ENCODE results near the gene RXRA.
A peak's percentile ranks its signal among the peaks of the same experiment; 100 is the strongest.

The RXRA gene

GRCh38 chr9:134369416-134370212, 43.4 kb downstream of the RXRA start:
- DNase-seq = no peak

DNA sequence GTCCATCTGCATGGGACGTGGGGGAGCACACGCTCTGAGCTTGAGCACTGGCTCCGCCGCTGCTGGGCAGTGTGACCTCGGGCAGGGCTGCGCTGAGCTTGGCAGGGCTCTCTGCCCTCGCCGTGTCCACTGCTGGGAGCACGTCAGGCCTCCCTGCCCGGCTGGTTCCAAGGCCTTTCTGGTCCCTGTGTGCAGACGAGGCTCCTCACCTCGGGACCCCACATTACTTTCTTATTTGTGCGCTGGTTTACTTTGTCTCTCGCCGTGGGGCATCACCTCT, 43.9 kb downstream of the RXRA start:
- no peak for DNase-seq

DNA sequence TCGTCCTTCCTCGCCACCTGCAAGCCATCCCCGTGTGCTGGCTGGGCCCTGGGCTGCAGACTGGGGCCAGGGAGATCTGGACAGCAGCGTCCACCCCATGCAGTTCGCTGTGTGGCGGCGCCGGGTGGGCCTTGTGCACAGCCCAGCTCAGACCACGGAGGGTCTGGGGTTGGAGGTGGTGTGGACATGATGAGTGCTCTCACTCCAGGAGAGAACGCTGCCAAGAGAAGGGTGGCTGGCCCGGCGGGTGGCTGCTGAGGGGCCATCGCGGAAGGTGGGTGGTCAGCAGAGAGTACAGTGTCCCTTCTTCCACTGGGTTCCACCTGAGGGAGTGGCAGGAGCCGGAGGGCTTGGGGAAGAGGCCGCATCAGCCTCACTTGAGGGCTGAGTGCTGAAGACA, 44.4 kb downstream of the RXRA start:
- no peak for DNase-seq

GRCh38 chr9:134371731-134372130, 45.5 kb downstream of the RXRA start:
- DNase-seq = peak in 1 of 2 donors; percentile 51

DNA sequence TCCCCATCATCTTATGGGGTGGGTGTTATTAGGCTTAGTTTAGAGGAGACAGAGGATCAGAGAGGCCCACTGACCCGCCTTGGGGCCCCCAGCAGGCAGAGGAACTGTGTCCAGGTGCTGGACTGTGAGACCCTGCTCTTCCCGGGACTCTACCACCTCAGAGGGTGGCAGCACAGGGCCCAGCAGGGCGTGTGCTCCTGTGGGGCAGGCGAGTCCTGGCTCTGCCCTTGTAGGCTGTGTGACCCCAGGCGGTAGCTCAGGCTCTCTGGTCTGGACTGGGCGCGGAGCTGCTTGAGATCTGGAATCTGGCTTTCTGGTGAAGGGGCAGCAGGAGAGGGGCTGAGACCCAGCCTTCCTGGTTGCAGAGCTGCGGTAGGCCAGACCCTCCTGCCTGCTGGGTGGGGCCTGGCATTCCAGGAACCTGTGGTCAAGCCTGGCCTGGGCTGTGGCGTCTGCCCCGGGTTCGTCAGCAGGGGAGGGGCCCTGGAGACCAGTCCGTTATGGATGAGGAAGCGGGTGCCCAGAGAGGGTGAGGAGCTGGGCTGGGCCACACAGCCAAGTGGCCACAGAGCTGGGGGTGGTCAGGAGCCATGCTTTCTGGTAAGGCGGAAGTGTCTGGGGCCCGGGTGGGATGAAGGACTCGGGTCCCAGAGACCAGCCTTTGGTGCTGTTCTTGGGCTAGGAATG, 46.5 kb downstream of the RXRA start:
- DNase-seq = no peak

- no peak for DNase-seq
Observed at GRCh38 chr9:134373269-134373668, 47.0 kb downstream of the RXRA start.

DNA sequence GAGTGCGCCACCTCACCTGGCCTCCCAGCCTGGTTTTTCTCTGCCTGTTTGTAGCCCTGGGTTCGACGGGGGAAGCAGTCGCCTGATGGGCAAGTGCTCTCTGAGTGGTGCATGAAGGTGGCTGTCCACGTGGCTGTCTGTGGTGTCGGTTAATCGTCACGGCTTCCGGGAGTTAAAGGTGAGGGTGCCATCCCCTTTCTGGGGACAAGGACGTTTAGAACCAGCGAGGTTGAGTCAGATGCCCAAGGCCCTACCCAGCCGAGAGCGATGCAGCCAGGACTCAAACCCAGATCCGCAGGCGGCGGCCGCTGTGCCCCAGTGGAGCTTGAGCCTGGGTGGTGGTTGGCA, 47.7 kb downstream of the RXRA start:
- DNase-seq = no peak

- DNase-seq = peak; percentile 16 to 25
Observed at GRCh38 chr9:134374301-134375010, 48.2 kb downstream of the RXRA start.

DNA sequence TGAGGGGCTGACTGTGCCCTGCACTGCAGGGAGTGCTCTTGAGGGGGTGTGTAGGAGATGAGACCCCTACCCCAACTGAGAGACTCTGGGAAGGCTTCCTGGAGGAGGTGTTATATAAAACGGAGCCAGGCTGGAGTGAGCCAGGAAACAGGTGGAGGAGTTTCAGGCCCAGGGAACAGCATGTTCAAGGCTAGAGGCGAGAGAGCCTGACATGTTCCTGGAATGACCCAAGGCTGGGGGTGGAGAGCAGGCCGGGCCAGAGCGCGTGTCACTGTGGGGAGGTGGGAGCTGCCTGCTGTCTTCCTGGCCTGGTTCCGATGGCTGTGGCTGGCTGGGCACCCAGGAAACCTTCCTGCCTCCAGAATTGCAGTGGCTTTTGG, 48.7 kb downstream of the RXRA start:
- DNase-seq = no peak

- DNase-seq = peak; percentile 33 to 44
Observed at GRCh38 chr9:134375430-134376385, 49.5 kb downstream of the RXRA start.

- no peak for DNase-seq
Observed at GRCh38 chr9:134376386-134377142, 50.3 kb downstream of the RXRA start.

- no peak for DNase-seq
Observed at GRCh38 chr9:134377143-134377484, 50.9 kb downstream of the RXRA start.

DNA sequence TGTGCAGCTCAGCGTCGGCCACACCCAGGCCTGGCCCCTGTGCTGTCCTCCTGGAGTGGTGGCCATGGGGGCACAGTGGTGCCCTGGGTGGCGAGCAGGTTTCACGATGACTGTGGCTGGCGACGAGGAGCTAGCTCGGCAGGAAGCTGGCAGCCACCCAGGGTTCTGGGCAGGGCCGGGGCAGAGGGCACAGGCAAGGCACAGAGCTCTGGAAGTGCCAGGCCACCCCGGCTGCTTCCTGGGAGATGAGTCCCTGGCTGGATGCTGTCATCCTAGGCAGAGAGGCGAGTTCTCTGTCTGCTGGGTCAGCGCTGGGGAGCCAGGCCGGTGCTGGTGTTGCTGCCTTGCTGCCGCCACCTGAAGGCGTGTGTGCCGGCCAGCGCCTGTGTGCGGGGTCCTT, 51.7 kb downstream of the RXRA start:
- peak in 1 of 2 donors; percentile 33 for DNase-seq

DNA sequence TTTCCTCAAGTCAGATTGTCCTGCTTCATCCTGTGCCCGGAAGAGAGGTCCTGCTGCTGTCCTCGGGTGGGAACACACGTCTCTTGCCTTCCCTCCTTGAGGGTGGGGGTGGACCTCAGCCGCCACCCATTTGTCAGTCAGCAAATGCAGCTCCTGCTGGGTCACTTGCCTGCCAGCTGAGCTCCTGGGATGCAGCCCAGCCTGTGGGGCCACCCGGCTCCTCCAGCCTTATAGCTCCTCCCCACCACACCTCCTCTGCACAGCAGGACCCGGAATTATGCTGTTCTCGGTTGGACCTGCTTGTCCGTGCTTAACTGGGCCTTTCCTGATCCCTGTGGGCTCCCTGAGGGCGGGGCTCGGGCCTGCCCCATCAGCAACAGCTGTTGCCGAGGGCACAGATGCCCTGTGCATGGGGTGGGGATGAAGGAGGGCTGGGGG, 52.7 kb downstream of the RXRA start:
- peak; percentile 19 to 27 for DNase-seq

DNA sequence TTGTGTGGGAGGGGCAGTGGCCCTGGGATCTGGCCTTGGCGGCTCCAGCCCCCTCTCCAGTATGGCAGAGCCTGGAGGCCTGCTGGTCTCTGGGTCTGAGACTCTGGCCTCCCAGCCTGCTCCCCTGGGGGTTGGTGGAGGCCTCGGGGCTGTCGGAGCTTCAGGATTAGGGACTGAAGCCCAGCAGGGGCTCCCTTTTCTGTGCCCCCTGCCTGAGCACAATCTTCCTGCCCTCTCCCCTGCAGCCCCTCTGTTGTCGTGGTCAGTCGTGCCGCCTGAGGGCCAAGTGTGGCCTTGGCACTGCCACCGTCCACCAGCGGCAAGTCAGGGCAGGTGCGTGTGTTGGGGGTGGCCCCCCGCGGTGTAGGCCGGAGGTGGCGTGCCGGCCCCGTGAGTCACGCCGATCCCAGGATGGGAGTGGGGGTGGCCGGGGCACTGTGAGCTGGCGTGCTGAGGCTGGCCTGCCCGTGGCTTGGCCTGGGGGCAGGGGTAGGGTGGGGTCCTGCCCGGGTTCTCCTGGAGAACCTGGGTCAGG, 53.6 kb downstream of the RXRA start:
- DNase-seq = no peak

GRCh38 chr9:134380542-134381271, 54.5 kb downstream of the RXRA start:
- DNase-seq = no peak

GRCh38 chr9:134381272-134381661, 55.0 kb downstream of the RXRA start:
- DNase-seq = no peak

DNA sequence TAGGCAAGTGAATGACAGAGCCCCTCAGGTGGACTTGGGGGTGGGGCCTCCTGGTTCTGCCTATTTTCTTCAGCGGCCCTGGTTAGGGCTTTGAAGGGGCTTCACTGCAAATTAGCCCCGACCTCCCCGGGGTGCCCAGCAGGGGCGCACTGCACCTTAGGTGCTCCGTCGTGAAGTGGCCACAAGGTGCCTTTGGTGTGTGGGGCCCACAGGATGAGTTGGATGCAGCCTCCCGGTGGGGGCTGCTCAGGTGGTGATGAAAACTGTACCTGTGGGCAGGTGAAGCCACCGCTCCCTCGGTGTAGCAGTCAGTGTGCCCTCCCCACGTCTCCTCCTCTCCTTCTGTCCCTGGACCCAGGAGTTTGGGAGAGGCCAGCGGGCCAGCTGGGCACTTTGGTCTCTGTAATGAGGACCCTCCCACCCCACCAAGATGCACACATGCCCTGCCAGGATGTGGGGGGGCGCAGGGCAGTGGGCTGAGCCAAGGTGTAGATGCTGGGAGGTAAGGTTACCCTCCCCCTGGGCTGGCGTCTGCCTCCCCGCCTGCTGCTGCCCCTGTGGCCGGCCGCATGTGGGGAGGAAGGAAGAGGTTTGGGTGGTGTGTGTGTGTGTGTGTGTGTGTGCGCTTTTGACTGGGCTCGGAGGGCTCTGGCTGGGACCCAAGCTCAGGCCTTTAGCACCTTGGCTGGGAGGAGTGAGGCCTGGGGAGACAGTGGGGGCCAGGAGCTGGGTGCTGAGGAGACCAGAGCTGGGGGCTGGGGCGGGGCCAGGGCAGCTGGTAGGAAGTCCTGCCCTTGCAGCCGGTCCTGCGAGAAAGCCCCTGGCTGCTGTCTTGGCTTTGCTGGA, 55.6 kb downstream of the RXRA start:
- DNase-seq = no peak

DNA sequence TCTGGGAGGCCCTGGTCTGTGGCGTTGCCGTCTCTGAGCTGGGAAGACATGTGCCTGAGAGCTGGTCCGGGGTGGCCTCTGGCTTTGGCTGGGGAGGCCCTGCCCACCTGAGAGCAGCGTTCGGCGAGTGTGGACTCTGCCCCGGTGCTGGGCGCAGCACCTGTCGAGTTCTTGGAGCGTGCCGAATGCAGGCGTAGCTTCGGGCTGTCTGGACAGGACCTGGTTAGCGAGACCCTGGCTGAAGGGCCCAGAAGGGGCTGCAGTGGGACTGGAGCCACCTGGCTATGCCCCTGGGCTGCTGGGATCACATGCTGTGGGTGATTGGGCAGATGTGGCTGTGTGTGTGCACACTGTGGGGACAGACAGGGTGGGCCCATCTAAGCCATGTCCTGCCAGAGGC, 56.5 kb downstream of the RXRA start:
- DNase-seq = no peak

DNA sequence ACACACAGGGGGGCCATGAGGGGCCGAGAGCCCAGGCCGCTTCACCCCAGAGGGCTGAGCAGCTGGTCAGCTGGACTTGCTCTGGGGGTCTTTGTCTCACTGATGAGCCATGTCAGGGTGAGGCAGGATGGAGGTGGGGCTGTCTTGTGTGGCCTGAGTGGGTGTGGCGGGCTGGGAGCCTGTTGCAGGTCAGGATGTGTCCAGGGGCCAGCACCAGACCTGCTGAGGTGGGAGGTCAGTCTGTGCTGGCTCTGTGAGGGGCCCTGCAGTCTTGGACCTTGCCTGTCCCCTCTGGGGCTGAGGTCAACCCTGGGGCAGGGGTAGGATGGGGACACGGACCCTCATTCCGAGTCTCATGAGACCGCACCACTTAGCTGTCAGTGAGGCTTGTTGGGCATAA, 56.9 kb downstream of the RXRA start:
- no peak for DNase-seq

Data from hippocampal formation (tissue), 2 donors.